ENCODE data around the gene TMCO4. TPM values are rescaled to one million over a fixed set of nuclear protein-coding genes. Genes with fewer than 3 reads are reported as not detected.

Gene TMCO4
- total and polyA plus RNA-seq, 5 donors from 2014 or later = 10.9 to 18.7 (median 14.1) TPM

- Mint-ChIP-seq H3K9me3 (no peaks in the 10 kb centered on the region), H3K4me1 (no peaks in the 10 kb centered on the region), H3K27me3 (peaks cover 19% of the 10 kb centered on the region), H3K27ac (no peak overlapping the region), H3K4me3 (no peak overlapping the region), H3K36me3 (no peaks in the 10 kb centered on the region)
- DNase-seq (no peak), ATAC-seq (ENCODE audit: low read depth in 2 of 2) (no peak)
- no peaks in the 10 kb centered on the region for H3K9me3 ChIP-seq (ENCODE audit: control insufficient read depth in 2 of 2, low read length in 2 of 2)
- H3K27me3 ChIP-seq (ENCODE audit: control insufficient read depth, insufficient read depth, low read length) = no peaks in the 10 kb centered on the region
- H3K4me3 ChIP-seq (ENCODE audit: low read depth, low read length) = no peak overlapping the region
- no peaks in the 10 kb centered on the region for H3K4me1 ChIP-seq (ENCODE audit: control insufficient read depth, insufficient read depth, low read length, poor library complexity, severe bottlenecking)
- H3K27ac ChIP-seq (ENCODE audit: insufficient read depth, low read length, poor library complexity, severe bottlenecking) = no peak overlapping the region
- H3K36me3 ChIP-seq (ENCODE audit: control insufficient read depth, insufficient read depth, low read length) = no peaks in the 10 kb centered on the region
These were observed 13.3 kb upstream of the TMCO4 start for GRCh38 chr1:19812875-19813642.

- H3K9me3 ChIP-seq (ENCODE audit: control insufficient read depth in 2 of 2, low read length in 2 of 2) = no peaks in the 10 kb centered on the region
- no peaks in the 10 kb centered on the region for H3K36me3 Mint-ChIP-seq
- no peaks in the 10 kb centered on the region for H3K4me1 Mint-ChIP-seq
- no peak overlapping the region for H3K4me3 ChIP-seq (ENCODE audit: low read depth, low read length)
- H3K4me3 Mint-ChIP-seq = no peak overlapping the region
- no peaks in the 10 kb centered on the region for H3K9me3 Mint-ChIP-seq
- ATAC-seq (ENCODE audit: low read depth in 2 of 2) = peak in 1 of 2 donors; percentile 31
- no peaks in the 10 kb centered on the region for H3K36me3 ChIP-seq (ENCODE audit: control insufficient read depth, insufficient read depth, low read length)
- peaks cover 12% of the 10 kb centered on the region for H3K27me3 Mint-ChIP-seq
- peak overlapping the region in 1 of 3 donors; percentile 64 for H3K27ac Mint-ChIP-seq
- peak; percentile 20 to 58 (median 34) for DNase-seq
- no peaks in the 10 kb centered on the region for H3K27me3 ChIP-seq (ENCODE audit: control insufficient read depth, insufficient read depth, low read length)
- H3K27ac ChIP-seq (ENCODE audit: insufficient read depth, low read length, poor library complexity, severe bottlenecking) = no peak overlapping the region
- no peaks in the 10 kb centered on the region for H3K4me1 ChIP-seq (ENCODE audit: control insufficient read depth, insufficient read depth, low read length, poor library complexity, severe bottlenecking)
These were observed 11.6 kb upstream of the TMCO4 start for GRCh38 chr1:19811206-19811851.

GRCh38 chr1:19809044-19809750 is 9.5 kb upstream of the TMCO4 start:
- Histone ChIP-seq H3K9me3 (ENCODE audit: control insufficient read depth in 2 of 2, low read length in 2 of 2) (no peaks in the 10 kb centered on the region), H3K4me1 (ENCODE audit: control insufficient read depth, insufficient read depth, low read length, poor library complexity, severe bottlenecking) (no peaks in the 10 kb centered on the region), H3K27me3 (ENCODE audit: control insufficient read depth, insufficient read depth, low read length) (no peaks in the 10 kb centered on the region), H3K36me3 (ENCODE audit: control insufficient read depth, insufficient read depth, low read length) (no peaks in the 10 kb centered on the region), H3K4me3 (ENCODE audit: low read depth, low read length) (no peak overlapping the region), H3K27ac (ENCODE audit: insufficient read depth, low read length, poor library complexity, severe bottlenecking) (no peak overlapping the region)
- ATAC-seq (ENCODE audit: low read depth in 2 of 2) (no peak), DNase-seq (no peak)
- no peak overlapping the region for H3K4me3 Mint-ChIP-seq
- H3K9me3 Mint-ChIP-seq = no peaks in the 10 kb centered on the region
- H3K36me3 Mint-ChIP-seq = no peaks in the 10 kb centered on the region
- no peak overlapping the region for H3K27ac Mint-ChIP-seq
- no peaks in the 10 kb centered on the region for H3K4me1 Mint-ChIP-seq
- H3K27me3 Mint-ChIP-seq = peaks cover 12% of the 10 kb centered on the region

- Histone ChIP-seq H3K4me3 (ENCODE audit: low read depth, low read length) (no peak overlapping the region), H3K36me3 (ENCODE audit: control insufficient read depth, insufficient read depth, low read length) (no peaks in the 10 kb centered on the region), H3K27ac (ENCODE audit: insufficient read depth, low read length, poor library complexity, severe bottlenecking) (no peak overlapping the region), H3K27me3 (ENCODE audit: control insufficient read depth, insufficient read depth, low read length) (no peaks in the 10 kb centered on the region), H3K9me3 (ENCODE audit: control insufficient read depth in 2 of 2, low read length in 2 of 2) (no peaks in the 10 kb centered on the region), H3K4me1 (ENCODE audit: control insufficient read depth, insufficient read depth, low read length, poor library complexity, severe bottlenecking) (no peaks in the 10 kb centered on the region)
- no peaks in the 10 kb centered on the region for H3K4me1 Mint-ChIP-seq
- H3K9me3 Mint-ChIP-seq = no peaks in the 10 kb centered on the region
- no peak for ATAC-seq (ENCODE audit: low read depth in 2 of 2)
- DNase-seq = no peak
- no peak overlapping the region for H3K4me3 Mint-ChIP-seq
- no peaks in the 10 kb centered on the region for H3K36me3 Mint-ChIP-seq
- H3K27ac Mint-ChIP-seq = no peak overlapping the region
- H3K27me3 Mint-ChIP-seq = peaks cover 11% of the 10 kb centered on the region
These were observed 8.6 kb upstream of the TMCO4 start for GRCh38 chr1:19808351-19808750.

- H3K27ac Mint-ChIP-seq = no peak overlapping the region
These were observed 5.1 kb upstream of the TMCO4 start for GRCh38 chr1:19804831-19805251.

GRCh38 chr1:19802269-19802668 is 2.6 kb upstream of the TMCO4 start:
- Mint-ChIP-seq H3K4me1 (peaks cover 0 to 33% (median 16%) of the 10 kb centered on the region in 4 donors), H3K27me3 (peaks cover 11% of the 10 kb centered on the region), H3K36me3 (peaks cover 1% of the 10 kb centered on the region), H3K9me3 (no peaks in the 10 kb centered on the region), H3K27ac (peak overlapping the region in 2 of 3 donors; percentile 20 to 31), H3K4me3 (peak overlapping the region in 1 of 4 donors; percentile 55)
- Histone ChIP-seq H3K27ac (ENCODE audit: insufficient read depth, low read length, poor library complexity, severe bottlenecking) (no peak overlapping the region), H3K27me3 (ENCODE audit: control insufficient read depth, insufficient read depth, low read length) (no peaks in the 10 kb centered on the region), H3K9me3 (ENCODE audit: control insufficient read depth in 2 of 2, low read length in 2 of 2) (no peaks in the 10 kb centered on the region), H3K4me3 (ENCODE audit: low read depth, low read length) (no peak overlapping the region), H3K36me3 (ENCODE audit: control insufficient read depth, insufficient read depth, low read length) (no peaks in the 10 kb centered on the region), H3K4me1 (ENCODE audit: control insufficient read depth, insufficient read depth, low read length, poor library complexity, severe bottlenecking) (peaks cover 22% of the 10 kb centered on the region)
- ATAC-seq (ENCODE audit: low read depth in 2 of 2) (no peak), DNase-seq (no peak)

More at GRCh38 chr1:19804831-19805251, 5.1 kb upstream of the TMCO4 start:
- Histone ChIP-seq H3K4me3 (ENCODE audit: low read depth, low read length) (no peak overlapping the region), H3K27me3 (ENCODE audit: control insufficient read depth, insufficient read depth, low read length) (no peaks in the 10 kb centered on the region), H3K36me3 (ENCODE audit: control insufficient read depth, insufficient read depth, low read length) (no peaks in the 10 kb centered on the region), H3K27ac (ENCODE audit: insufficient read depth, low read length, poor library complexity, severe bottlenecking) (no peak overlapping the region), H3K4me1 (ENCODE audit: control insufficient read depth, insufficient read depth, low read length, poor library complexity, severe bottlenecking) (peaks cover 8% of the 10 kb centered on the region), H3K9me3 (ENCODE audit: control insufficient read depth in 2 of 2, low read length in 2 of 2) (no peaks in the 10 kb centered on the region)
- H3K4me1 Mint-ChIP-seq = peaks cover 0 to 15% (median 7%) of the 10 kb centered on the region in 4 donors
- peaks cover 16% of the 10 kb centered on the region for H3K27me3 Mint-ChIP-seq
- H3K9me3 Mint-ChIP-seq = no peaks in the 10 kb centered on the region
- ATAC-seq (ENCODE audit: low read depth in 2 of 2) = no peak
- no peak for DNase-seq
- H3K36me3 Mint-ChIP-seq = no peaks in the 10 kb centered on the region
- peak overlapping the region in 1 of 4 donors; percentile 56 for H3K4me3 Mint-ChIP-seq

GRCh38 chr1:19800076-19800804 is 524 bp upstream of the TMCO4 start:
- no peaks in the 10 kb centered on the region for H3K36me3 ChIP-seq (ENCODE audit: control insufficient read depth, insufficient read depth, low read length)
- H3K27me3 Mint-ChIP-seq = peaks cover 11% of the 10 kb centered on the region
- H3K4me1 ChIP-seq (ENCODE audit: control insufficient read depth, insufficient read depth, low read length, poor library complexity, severe bottlenecking) = peaks cover 22% of the 10 kb centered on the region
- peaks cover 0 to 39% (median 19%) of the 10 kb centered on the region in 4 donors for H3K4me1 Mint-ChIP-seq
- peak overlapping the region; percentile 91 to 97 (median 95) for H3K4me3 Mint-ChIP-seq
- H3K27ac Mint-ChIP-seq = peak overlapping the region; percentile 94 to 99 (median 96)
- no peaks in the 10 kb centered on the region for H3K9me3 ChIP-seq (ENCODE audit: control insufficient read depth in 2 of 2, low read length in 2 of 2)
- peak overlapping the region; percentile 81 for H3K27ac ChIP-seq (ENCODE audit: insufficient read depth, low read length, poor library complexity, severe bottlenecking)
- no peaks in the 10 kb centered on the region for H3K9me3 Mint-ChIP-seq
- peaks cover 7% of the 10 kb centered on the region for H3K36me3 Mint-ChIP-seq
- ATAC-seq (ENCODE audit: low read depth in 2 of 2) (peak; percentile 28 to 45), DNase-seq (peak; percentile 13 to 75 (median 42))
- no peaks in the 10 kb centered on the region for H3K27me3 ChIP-seq (ENCODE audit: control insufficient read depth, insufficient read depth, low read length)
- H3K4me3 ChIP-seq (ENCODE audit: low read depth, low read length) = peak overlapping the region; percentile 87

Measured in CD4-positive, CD25-positive, alpha-beta regulatory T cell (primary cell).